Subcutaneous adipose tissue (tissue), 4 donors: Measurements from ENCODE around the gene UBAC2. TPM values are rescaled to one million over a fixed set of nuclear protein-coding genes. Genes with fewer than 3 reads are reported as not detected.

Source experiments
- CTCF ChIP-seq: fragments of 450-650 bp; IDR thresholded peaks from one replicate; pipeline ENCODE4 v1.5.1; 2016; ENCODE audit warnings: low read depth, mild to moderate bottlenecking, control low read depth, antibody characterized with exemption, moderate library complexity
- total RNA-seq, 4 donors: library from RNA; depleted of rRNA; stranded (reverse); fragments of >200 nt; gene quantifications; one replicate each; pipeline ENCODE4 v1.1.0, GENCODE V29; 2016

UBAC2 gene
- total RNA-seq, 4 donors from 2014 or later: 47.4 to 73.3 (median 65.8) TPM

- no peak for TF ChIP-seq CTCF
These were observed 157.3 kb downstream of the UBAC2 start for GRCh38 chr13:99357941-99358340.

- TF ChIP-seq CTCF: no peak
These were observed 158.9 kb downstream of the UBAC2 start for GRCh38 chr13:99359528-99359927.

GRCh38 chr13:99360696-99361095 lies 160.0 kb downstream of the UBAC2 start:
- TF ChIP-seq CTCF: no peak

- no peak for TF ChIP-seq CTCF
These were observed 160.5 kb downstream of the UBAC2 start for GRCh38 chr13:99361197-99361596.

GRCh38 chr13:99362362-99362761 lies 161.7 kb downstream of the UBAC2 start:
- no peak for TF ChIP-seq CTCF

GRCh38 chr13:99363391-99363790 lies 162.7 kb downstream of the UBAC2 start:
- no peak for TF ChIP-seq CTCF

- TF ChIP-seq CTCF: no peak
These were observed 163.3 kb downstream of the UBAC2 start for GRCh38 chr13:99363949-99364348.
